ENCODE data around the gene EIF4B. TPM values are rescaled to one million over a fixed set of nuclear protein-coding genes. Genes with fewer than 3 reads are reported as not detected.

The EIF4B gene
- total and polyA plus RNA-seq, 8 donors: 72.8 to 522 (median 418) TPM

DNA sequence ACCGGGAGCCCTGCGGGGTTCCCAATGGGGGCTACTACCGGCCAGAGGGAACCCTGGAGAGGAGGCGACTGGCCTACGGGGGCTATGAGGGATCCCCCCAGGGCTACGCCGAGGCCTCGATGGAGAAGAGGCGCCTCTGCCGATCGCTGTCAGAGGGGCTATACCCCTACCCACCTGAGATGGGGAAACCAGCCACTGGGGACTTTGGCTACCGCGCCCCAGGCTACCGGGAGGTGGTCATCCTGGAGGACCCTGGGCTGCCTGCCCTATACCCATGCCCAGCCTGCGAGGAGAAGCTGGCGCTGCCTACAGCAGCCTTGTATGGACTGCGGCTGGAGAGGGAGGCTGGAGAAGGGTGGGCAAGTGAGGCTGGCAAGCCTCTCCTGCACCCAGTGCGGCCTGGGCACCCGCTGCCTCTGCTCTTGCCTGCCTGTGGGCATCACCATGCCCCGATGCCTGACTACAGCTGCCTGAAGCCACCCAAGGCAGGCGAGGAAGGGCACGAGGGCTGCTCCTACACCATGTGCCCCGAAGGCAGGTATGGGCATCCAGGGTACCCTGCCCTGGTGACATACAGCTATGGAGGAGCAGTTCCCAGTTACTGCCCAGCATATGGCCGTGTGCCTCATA is 53.3 kb downstream of the EIF4B start:
- 89 to 93% methylated on average over 21 to 24 of the region's 24 CpGs for WGBS, 2 donors
- peaks cover 18 to 26% (median 22%) of the 10 kb centered on the region in 3 donors for H3K4me1 ChIP-seq
- no peaks in the 10 kb centered on the region for H3K9me3 ChIP-seq
- intact Hi-C loops (cut with DNase I): loop anchor here in 2 of 3 donors (5.0 to 10.0 kb wide), 2 partner anchors 38 to 135 kb away; partner anchors contain the start of gene IGFBP6 (in 1 of the 2)
- peak in 4 of 6 donors; percentile 24 to 79 (median 52) for DNase-seq
- no peak for TF ChIP-seq CTCF (IDR thresholded peaks at IDR 0.05)
- no peaks in the 10 kb centered on the region for H3K27me3 ChIP-seq
- H3K27ac ChIP-seq: no peak overlapping the region
- peaks cover 0 to 14% (median 9%) of the 10 kb centered on the region in 3 donors for H3K36me3 ChIP-seq
- no peak overlapping the region for H3K4me3 ChIP-seq
- ATAC-seq: no peak
- FAIRE-seq: no peak

DNA sequence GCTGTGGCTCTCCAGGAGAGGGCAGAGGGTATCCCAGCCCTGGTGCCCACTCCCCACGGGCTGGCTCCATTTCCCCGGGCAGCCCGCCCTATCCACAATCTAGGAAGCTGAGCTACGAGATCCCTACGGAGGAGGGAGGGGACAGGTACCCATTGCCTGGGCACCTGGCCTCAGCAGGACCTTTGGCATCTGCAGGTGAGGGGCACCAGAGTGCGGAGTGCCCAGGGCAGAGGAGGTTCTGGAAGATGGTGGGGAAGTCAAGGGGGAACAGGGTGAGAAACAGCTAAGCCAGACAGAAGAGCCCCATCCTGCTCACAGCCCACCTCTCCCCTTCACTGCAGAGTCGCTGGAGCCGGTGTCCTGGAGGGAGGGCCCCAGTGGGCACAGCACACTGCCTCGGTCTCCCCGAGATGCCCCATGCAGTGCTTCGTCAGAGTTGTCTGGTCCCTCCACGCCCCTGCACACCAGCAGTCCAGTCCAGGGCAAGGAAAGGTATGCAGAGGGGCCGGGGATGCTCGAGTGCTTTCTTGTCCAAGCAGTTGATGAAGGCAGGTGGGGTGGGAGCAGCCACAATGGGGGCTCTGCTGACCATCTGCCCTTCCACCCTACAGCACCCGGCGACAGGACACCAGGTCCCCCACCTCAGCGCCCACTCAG is 53.9 kb downstream of the EIF4B start:
- no peak for ATAC-seq
- WGBS, 2 donors: 81 to 82% methylated on average over 17 of the region's 17 CpGs
- Histone ChIP-seq H3K4me1 (peaks cover 18 to 22% (median 22%) of the 10 kb centered on the region in 3 donors), H3K27ac (peak overlapping the region in 3 of 4 donors; percentile 42 to 68 (median 61)), H3K27me3 (no peaks in the 10 kb centered on the region), H3K4me3 (no peak overlapping the region), H3K36me3 (peaks cover 0 to 14% (median 13%) of the 10 kb centered on the region in 3 donors), H3K9me3 (no peaks in the 10 kb centered on the region)
- no peak for TF ChIP-seq CTCF (IDR thresholded peaks at IDR 0.05)
- intact Hi-C loops (cut with DNase I): loop anchor here in 2 of 3 donors (5.0 to 10.0 kb wide), 2 partner anchors 37 to 135 kb away; partner anchors contain the start of gene IGFBP6 (in 1 of the 2)
- peak in 2 of 6 donors; percentile 29 to 51 for DNase-seq
- FAIRE-seq: no peak

GRCh38 chr12:53060721-53061276 is 54.5 kb downstream of the EIF4B start:
- peaks cover 0 to 17% (median 14%) of the 10 kb centered on the region in 3 donors for H3K36me3 ChIP-seq
- no peak overlapping the region for H3K4me3 ChIP-seq
- intact Hi-C loops (cut with DNase I): loop anchor here in 2 of 3 donors (5.0 to 10.0 kb wide), 2 partner anchors 37 to 134 kb away; partner anchors contain the start of gene IGFBP6 (in 1 of the 2)
- no peak for FAIRE-seq
- TF ChIP-seq CTCF (IDR thresholded peaks at IDR 0.05): no peak
- H3K9me3 ChIP-seq: no peaks in the 10 kb centered on the region
- no peaks in the 10 kb centered on the region for H3K27me3 ChIP-seq
- peak; percentile 60 to 92 (median 74) for DNase-seq
- peaks cover 18 to 22% (median 22%) of the 10 kb centered on the region in 3 donors for H3K4me1 ChIP-seq
- 18 to 19% methylated on average over 18 of the region's 18 CpGs for WGBS, 2 donors
- peak; percentile 13 to 30 (median 30) for ATAC-seq
- H3K27ac ChIP-seq: peak overlapping the region; percentile 13 to 68 (median 52)

DNA sequence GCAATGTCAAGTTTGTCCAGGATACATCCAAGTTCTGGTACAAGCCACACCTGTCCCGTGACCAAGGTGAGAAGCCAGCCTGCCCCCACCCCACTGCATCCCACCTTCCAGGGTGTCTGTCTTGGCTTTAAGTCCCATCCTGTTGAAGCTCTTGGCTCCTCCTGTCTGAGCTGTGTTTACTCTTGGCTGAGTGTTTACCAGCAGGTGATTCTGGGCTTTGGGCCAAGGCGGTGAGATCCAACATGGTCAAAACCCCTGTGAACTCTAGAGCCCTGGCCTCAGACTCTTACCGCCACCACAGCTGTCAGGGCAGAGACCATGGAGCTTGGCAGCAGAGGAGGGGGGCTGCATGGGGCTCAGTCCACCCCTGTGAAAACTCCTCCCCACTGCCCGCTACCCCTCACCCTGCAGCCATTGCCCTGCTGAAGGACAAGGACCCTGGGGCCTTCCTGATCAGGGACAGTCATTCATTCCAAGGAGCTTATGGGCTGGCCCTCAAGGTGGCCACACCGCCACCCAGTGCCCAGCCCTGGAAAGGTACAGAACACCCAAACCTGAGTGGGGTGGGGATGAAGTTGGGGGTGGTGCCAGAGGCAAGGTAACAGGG is 55.3 kb downstream of the EIF4B start:
- no peaks in the 10 kb centered on the region for H3K27me3 ChIP-seq
- peak overlapping the region; percentile 13 to 68 (median 48) for H3K27ac ChIP-seq
- DNase-seq (peak; percentile 88 to 94 (median 90)), FAIRE-seq (no peak), ATAC-seq (peak; percentile 71 to 82 (median 79))
- H3K4me3 ChIP-seq: no peak overlapping the region
- no peaks in the 10 kb centered on the region for H3K9me3 ChIP-seq
- H3K4me1 ChIP-seq: peaks cover 18 to 22% (median 22%) of the 10 kb centered on the region in 3 donors
- TF ChIP-seq CTCF (IDR thresholded peaks at IDR 0.05): peak in 2 of 4 donors; percentile 12 to 17
- WGBS, 2 donors: 13 to 14% methylated on average over 5 of the region's 5 CpGs
- H3K36me3 ChIP-seq: peaks cover 0 to 17% (median 14%) of the 10 kb centered on the region in 3 donors
- intact Hi-C loops (cut with DNase I): loop anchor here in 2 of 3 donors (5.0 to 10.0 kb wide), 2 partner anchors 36 to 133 kb away; partner anchors contain the start of gene IGFBP6 (in 1 of the 2)

Measured in pancreas (tissue), 10 donors.